Measurements from ENCODE around the gene OCRL.

OCRL gene

DNA sequence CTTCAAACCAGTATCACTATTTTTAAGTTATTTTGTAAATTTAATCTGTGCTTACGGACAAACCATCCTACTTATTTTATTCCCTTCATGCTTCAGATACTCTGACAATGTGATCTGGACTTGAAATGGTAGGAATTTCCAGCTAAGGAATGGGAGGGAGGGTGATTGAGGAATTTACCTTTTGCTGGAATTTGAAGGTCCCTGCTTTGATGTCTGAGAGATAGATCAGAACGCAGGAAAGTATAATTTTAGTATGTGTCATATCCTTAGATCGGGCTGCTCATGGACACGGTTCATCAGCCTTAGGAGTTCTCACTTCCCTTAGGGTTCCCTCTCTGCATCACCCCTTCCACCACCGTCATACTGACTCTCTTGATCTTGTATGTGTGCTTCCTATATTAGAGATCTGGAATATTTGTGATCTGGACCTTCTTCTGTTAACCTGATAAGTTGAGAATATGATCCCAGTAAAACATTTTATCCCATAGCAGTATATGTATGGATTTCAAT is 16.8 kb downstream of the OCRL start:
- Histone ChIP-seq H3K23ac (ENCODE audit: low read depth, low read length, poor library complexity) (no peak overlapping the region), H3K27me3 (ENCODE audit: control insufficient read depth in 3 of 3, insufficient read depth in 3 of 3, low read depth in 1 of 3, low read length in 3 of 3) (peaks cover 0 to 1% (median 0%) of the 10 kb centered on the region in 3 experiments), H2BK5ac (ENCODE audit: low read length) (no peak overlapping the region), H2AK5ac (ENCODE audit: low read depth, low read length) (no peak overlapping the region), H3K27ac (replicated peaks; ENCODE audit: low read length) (no peak overlapping the region), H4K91ac (ENCODE audit: low read depth, low read length, poor library complexity) (no peak overlapping the region), H3K4me3 (ENCODE audit: low read length in 2 of 2) (no peak overlapping the region), H3K9ac (ENCODE audit: low read depth, low read length, poor library complexity) (no peak overlapping the region), H3K18ac (ENCODE audit: low read length) (no peak overlapping the region), H3K36me3 (replicated peaks in 1 of 2; ENCODE audit: control insufficient read depth in 2 of 2, insufficient read depth in 2 of 2, low read length in 2 of 2) (peaks cover 5 to 77% of the 10 kb centered on the region in 2 donors), H3K4ac (ENCODE audit: low read length) (no peak overlapping the region), H2BK12ac (ENCODE audit: low read length) (no peak overlapping the region), H2AFZ (ENCODE audit: low read length) (no peak overlapping the region), H4K8ac (ENCODE audit: low read depth, low read length) (no peak overlapping the region), H3K9me3 (replicated peaks in 1 of 2; ENCODE audit: control insufficient read depth in 2 of 2, insufficient read depth in 1 of 2, low read depth in 1 of 2, low read length in 2 of 2) (no peaks in the 10 kb centered on the region), H3K4me1 (ENCODE audit: control insufficient read depth in 2 of 2, insufficient read depth in 1 of 2, low read depth in 1 of 2, low read length in 2 of 2) (no peaks in the 10 kb centered on the region), H2BK15ac (ENCODE audit: low read length) (no peak overlapping the region), H3K14ac (ENCODE audit: low read length) (no peak overlapping the region), H2BK120ac (ENCODE audit: low read depth, low read length) (no peak overlapping the region), H3K79me1 (ENCODE audit: low read depth, low read length) (no peaks in the 10 kb centered on the region), H3K4me2 (ENCODE audit: insufficient read depth, low read length, poor library complexity, severe bottlenecking) (no peak overlapping the region)
- WGBS, 2 donors (ENCODE audit: extremely low coverage in 2 of 2, insufficient read length in 2 of 2, insufficient replicate concordance in 1 of 2), result no CpG with 5 or more reads among the region's 5 CpGs
- DNase-seq (ENCODE audit: low spot score), result no peak

DNA sequence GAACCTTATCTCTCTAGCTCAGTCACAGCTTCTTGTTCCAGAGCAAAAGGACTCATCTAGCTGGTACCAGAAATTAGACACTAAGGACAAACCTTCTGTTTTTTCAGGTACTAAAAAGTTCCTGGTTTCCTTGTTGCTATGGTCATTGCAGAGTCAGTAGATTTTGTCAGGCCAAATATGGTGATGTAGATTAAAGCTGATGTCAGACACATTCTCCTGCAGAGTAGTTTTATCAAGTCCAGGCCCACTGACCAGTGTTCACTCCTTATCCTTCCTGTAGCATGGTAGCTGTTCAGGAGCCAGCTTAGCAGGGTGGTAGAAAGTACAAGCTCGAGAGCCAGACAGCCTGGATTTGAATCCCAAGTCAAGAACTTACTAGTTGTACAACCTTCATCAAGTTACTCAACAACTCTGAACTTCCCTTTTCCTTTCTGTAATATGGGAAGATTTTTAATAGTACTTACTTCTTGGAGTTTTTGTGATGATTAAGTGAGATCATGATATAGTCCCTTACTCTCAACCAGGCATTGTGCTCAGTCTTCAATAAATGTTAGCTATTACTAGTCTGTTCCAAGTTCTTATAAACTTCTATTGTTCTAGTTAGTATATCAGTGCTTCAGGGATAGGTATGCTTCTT is 17.9 kb downstream of the OCRL start:
- Histone ChIP-seq H3K4me3 (ENCODE audit: low read length in 2 of 2) (no peak overlapping the region), H3K27me3 (ENCODE audit: control insufficient read depth in 3 of 3, insufficient read depth in 3 of 3, low read depth in 1 of 3, low read length in 3 of 3) (peaks cover 0 to 2% (median 0%) of the 10 kb centered on the region in 3 experiments), H3K36me3 (replicated peaks in 1 of 2; ENCODE audit: control insufficient read depth in 2 of 2, insufficient read depth in 2 of 2, low read length in 2 of 2) (peaks cover 10 to 81% of the 10 kb centered on the region in 2 donors), H2BK12ac (ENCODE audit: low read length) (no peak overlapping the region), H3K23ac (ENCODE audit: low read depth, low read length, poor library complexity) (no peak overlapping the region), H3K27ac (replicated peaks; ENCODE audit: low read length) (no peak overlapping the region), H2AK5ac (ENCODE audit: low read depth, low read length) (no peak overlapping the region), H2BK15ac (ENCODE audit: low read length) (no peak overlapping the region), H2AFZ (ENCODE audit: low read length) (no peak overlapping the region), H3K4me2 (ENCODE audit: insufficient read depth, low read length, poor library complexity, severe bottlenecking) (no peak overlapping the region), H3K9me3 (replicated peaks in 1 of 2; ENCODE audit: control insufficient read depth in 2 of 2, insufficient read depth in 1 of 2, low read depth in 1 of 2, low read length in 2 of 2) (peaks cover 0 to under 1% of the 10 kb centered on the region in 2 donors), H2BK5ac (ENCODE audit: low read length) (no peak overlapping the region), H4K91ac (ENCODE audit: low read depth, low read length, poor library complexity) (no peak overlapping the region), H3K9ac (ENCODE audit: low read depth, low read length, poor library complexity) (no peak overlapping the region), H4K8ac (ENCODE audit: low read depth, low read length) (no peak overlapping the region), H3K18ac (ENCODE audit: low read length) (no peak overlapping the region), H3K79me1 (ENCODE audit: low read depth, low read length) (no peaks in the 10 kb centered on the region), H3K4me1 (ENCODE audit: control insufficient read depth in 2 of 2, insufficient read depth in 1 of 2, low read depth in 1 of 2, low read length in 2 of 2) (no peaks in the 10 kb centered on the region), H3K4ac (ENCODE audit: low read length) (no peak overlapping the region), H2BK120ac (ENCODE audit: low read depth, low read length) (no peak overlapping the region), H3K14ac (ENCODE audit: low read length) (no peak overlapping the region)
- WGBS, 2 donors (ENCODE audit: extremely low coverage in 2 of 2, insufficient read length in 2 of 2, insufficient replicate concordance in 1 of 2), result no CpG with 5 or more reads among the region's 1 CpG
- no peak for DNase-seq (ENCODE audit: low spot score)

DNA sequence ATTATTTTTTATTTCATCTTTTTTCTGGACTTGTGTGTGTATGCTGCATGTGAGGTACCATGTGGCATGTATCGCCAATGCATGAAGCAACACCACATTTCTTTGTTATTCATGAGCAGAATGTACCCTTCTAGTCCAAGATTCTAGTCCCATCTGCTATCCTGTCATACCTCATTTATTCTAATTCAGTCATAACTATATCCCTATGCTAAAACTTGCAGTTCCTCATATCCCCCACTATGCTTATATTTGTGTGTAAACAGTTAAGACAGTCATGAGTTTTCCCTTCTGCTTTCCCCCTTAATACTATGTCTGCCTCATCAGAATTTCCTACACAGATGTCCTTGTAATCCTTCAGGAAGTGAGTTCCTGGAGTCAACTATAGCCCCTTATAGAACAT is 19.7 kb downstream of the OCRL start:
- WGBS, 2 donors (ENCODE audit: extremely low coverage in 2 of 2, insufficient read length in 2 of 2, insufficient replicate concordance in 1 of 2), result no CpG with 5 or more reads among the region's 1 CpG
- Histone ChIP-seq H4K91ac (ENCODE audit: low read depth, low read length, poor library complexity) (no peak overlapping the region), H2AK5ac (ENCODE audit: low read depth, low read length) (no peak overlapping the region), H3K23ac (ENCODE audit: low read depth, low read length, poor library complexity) (no peak overlapping the region), H3K36me3 (replicated peaks in 1 of 2; ENCODE audit: control insufficient read depth in 2 of 2, insufficient read depth in 2 of 2, low read length in 2 of 2) (peaks cover 10 to 76% of the 10 kb centered on the region in 2 donors), H4K8ac (ENCODE audit: low read depth, low read length) (no peak overlapping the region), H2BK15ac (ENCODE audit: low read length) (no peak overlapping the region), H3K9ac (ENCODE audit: low read depth, low read length, poor library complexity) (no peak overlapping the region), H2BK12ac (ENCODE audit: low read length) (no peak overlapping the region), H2BK5ac (ENCODE audit: low read length) (no peak overlapping the region), H3K9me3 (replicated peaks in 1 of 2; ENCODE audit: control insufficient read depth in 2 of 2, insufficient read depth in 1 of 2, low read depth in 1 of 2, low read length in 2 of 2) (peaks cover 0 to 3% of the 10 kb centered on the region in 2 donors), H2AFZ (ENCODE audit: low read length) (no peak overlapping the region), H3K79me1 (ENCODE audit: low read depth, low read length) (no peaks in the 10 kb centered on the region), H3K18ac (ENCODE audit: low read length) (no peak overlapping the region), H3K4me2 (ENCODE audit: insufficient read depth, low read length, poor library complexity, severe bottlenecking) (no peak overlapping the region), H3K27me3 (ENCODE audit: control insufficient read depth in 3 of 3, insufficient read depth in 3 of 3, low read depth in 1 of 3, low read length in 3 of 3) (peaks cover 0 to 2% (median 0%) of the 10 kb centered on the region in 3 experiments), H3K4me3 (ENCODE audit: low read length in 2 of 2) (no peak overlapping the region), H3K4me1 (ENCODE audit: control insufficient read depth in 2 of 2, insufficient read depth in 1 of 2, low read depth in 1 of 2, low read length in 2 of 2) (no peaks in the 10 kb centered on the region), H2BK120ac (ENCODE audit: low read depth, low read length) (no peak overlapping the region), H3K14ac (ENCODE audit: low read length) (no peak overlapping the region), H3K4ac (ENCODE audit: low read length) (no peak overlapping the region), H3K27ac (replicated peaks; ENCODE audit: low read length) (no peak overlapping the region)
- DNase-seq (ENCODE audit: low spot score), result no peak

DNA sequence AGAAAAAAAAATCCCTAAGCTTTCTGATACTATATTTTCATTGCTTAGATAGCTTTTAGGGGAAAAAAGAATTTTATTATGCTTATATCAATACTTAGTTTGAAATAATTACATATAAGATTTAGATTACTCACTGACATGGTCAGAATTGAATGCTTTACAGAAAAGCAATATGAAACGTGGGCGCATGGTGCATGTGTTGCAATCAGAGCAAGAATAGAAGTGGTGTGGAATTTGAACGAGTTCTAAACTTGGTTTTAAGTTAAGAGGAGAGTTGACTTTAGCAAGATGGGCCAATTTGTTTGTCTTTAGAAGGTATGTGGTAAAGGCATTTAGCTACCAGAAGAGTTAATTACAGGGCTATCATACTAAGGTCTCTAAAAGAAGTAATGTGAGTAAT is 21.4 kb downstream of the OCRL start:
- Histone ChIP-seq H2AFZ (ENCODE audit: low read length) (no peak overlapping the region), H3K27ac (replicated peaks; ENCODE audit: low read length) (no peak overlapping the region), H3K4me1 (ENCODE audit: control insufficient read depth in 2 of 2, insufficient read depth in 1 of 2, low read depth in 1 of 2, low read length in 2 of 2) (no peaks in the 10 kb centered on the region), H2AK5ac (ENCODE audit: low read depth, low read length) (no peak overlapping the region), H3K9ac (ENCODE audit: low read depth, low read length, poor library complexity) (no peak overlapping the region), H3K9me3 (replicated peaks in 1 of 2; ENCODE audit: control insufficient read depth in 2 of 2, insufficient read depth in 1 of 2, low read depth in 1 of 2, low read length in 2 of 2) (peaks cover 0 to 3% of the 10 kb centered on the region in 2 donors), H3K4me3 (ENCODE audit: low read length in 2 of 2) (no peak overlapping the region), H3K27me3 (ENCODE audit: control insufficient read depth in 3 of 3, insufficient read depth in 3 of 3, low read depth in 1 of 3, low read length in 3 of 3) (peaks cover 0 to 2% (median 0%) of the 10 kb centered on the region in 3 experiments), H3K14ac (ENCODE audit: low read length) (no peak overlapping the region), H2BK15ac (ENCODE audit: low read length) (no peak overlapping the region), H2BK120ac (ENCODE audit: low read depth, low read length) (no peak overlapping the region), H3K36me3 (replicated peaks in 1 of 2; ENCODE audit: control insufficient read depth in 2 of 2, insufficient read depth in 2 of 2, low read length in 2 of 2) (peaks cover 10 to 87% of the 10 kb centered on the region in 2 donors), H3K4me2 (ENCODE audit: insufficient read depth, low read length, poor library complexity, severe bottlenecking) (no peak overlapping the region), H4K8ac (ENCODE audit: low read depth, low read length) (no peak overlapping the region), H4K91ac (ENCODE audit: low read depth, low read length, poor library complexity) (no peak overlapping the region), H3K79me1 (ENCODE audit: low read depth, low read length) (no peaks in the 10 kb centered on the region), H3K4ac (ENCODE audit: low read length) (no peak overlapping the region), H3K23ac (ENCODE audit: low read depth, low read length, poor library complexity) (no peak overlapping the region), H2BK12ac (ENCODE audit: low read length) (no peak overlapping the region), H3K18ac (ENCODE audit: low read length) (no peak overlapping the region), H2BK5ac (ENCODE audit: low read length) (no peak overlapping the region)
- no peak for DNase-seq (ENCODE audit: low spot score)
- no CpG with 5 or more reads among the region's 3 CpGs for WGBS, 2 donors (ENCODE audit: extremely low coverage in 2 of 2, insufficient read length in 2 of 2, insufficient replicate concordance in 1 of 2)
